Measurements from ENCODE around the gene IL2RG.

Gene IL2RG

DNA sequence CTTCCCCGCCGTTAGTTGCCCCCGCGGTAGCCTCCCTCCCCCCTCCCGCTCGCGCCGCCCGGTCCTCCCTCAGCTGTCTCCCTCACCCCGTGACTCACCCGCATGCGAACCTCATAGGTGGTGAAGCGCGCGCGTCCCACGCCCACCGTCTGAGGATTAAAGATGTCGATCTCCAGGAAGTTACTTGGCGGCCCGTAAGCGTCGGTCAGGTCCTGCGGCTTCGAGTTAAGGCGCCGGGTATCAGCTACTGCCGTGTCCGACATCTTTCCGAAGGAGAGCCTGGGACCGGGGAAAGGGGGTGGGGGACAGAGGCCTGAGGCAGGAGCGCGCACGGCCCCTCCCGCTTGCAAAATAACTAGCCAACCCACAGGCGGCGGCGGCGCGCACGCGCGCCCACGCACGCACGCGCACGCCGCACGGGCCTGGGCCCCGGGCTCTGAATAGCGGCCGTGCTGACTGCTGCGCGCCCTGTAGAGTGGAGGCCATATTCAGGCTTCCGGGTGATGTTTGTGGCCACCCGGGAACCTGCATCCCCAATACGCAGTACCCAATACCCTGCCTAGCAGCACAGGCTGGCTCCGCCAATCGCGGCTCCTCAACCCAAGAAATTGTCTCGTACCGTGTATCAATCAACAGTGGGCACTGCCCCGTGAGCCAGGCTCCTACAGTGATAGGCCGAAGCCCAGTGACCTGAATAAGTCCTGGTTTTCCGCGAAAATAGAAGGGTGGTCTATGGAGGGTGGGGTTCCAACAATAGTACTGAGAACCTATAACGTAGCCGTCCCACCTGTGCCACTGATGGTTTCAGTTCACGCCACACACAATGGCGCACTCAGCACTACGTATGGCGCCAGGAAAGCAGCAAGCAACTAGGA lies 43.1 kb downstream of the IL2RG start, which contains the start of gene SNX12:
TSS of gene SNX12 (minus strand) at position 291 of the 875 bp plus-strand sequence. CDS start at position 263, 28 bp downstream.
- DNase-seq (ENCODE audit: low spot score) = peak; percentile 96

DNA sequence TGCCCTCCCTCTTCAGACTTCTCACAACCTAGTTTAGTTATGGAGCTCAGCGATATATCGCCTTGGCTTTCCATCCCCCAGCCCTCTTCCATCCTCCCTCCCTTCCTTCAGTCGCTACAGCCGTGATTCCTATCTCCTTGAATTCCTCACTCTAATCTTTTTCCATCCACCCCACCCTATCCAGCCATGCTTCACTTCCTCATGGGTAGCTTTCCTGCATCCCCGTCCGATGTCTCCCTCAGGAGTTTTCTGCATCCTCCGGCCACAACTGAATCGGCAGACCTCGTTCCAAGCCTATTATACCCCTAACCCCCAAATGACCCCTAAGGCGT lies 43.7 kb downstream of the IL2RG start:
- peak; percentile 26 for DNase-seq (ENCODE audit: low spot score)

GRCh38 chrX:71067089-71067488 lies 44.3 kb downstream of the IL2RG start:
- DNase-seq (ENCODE audit: low spot score) = peak; percentile 2

DNA sequence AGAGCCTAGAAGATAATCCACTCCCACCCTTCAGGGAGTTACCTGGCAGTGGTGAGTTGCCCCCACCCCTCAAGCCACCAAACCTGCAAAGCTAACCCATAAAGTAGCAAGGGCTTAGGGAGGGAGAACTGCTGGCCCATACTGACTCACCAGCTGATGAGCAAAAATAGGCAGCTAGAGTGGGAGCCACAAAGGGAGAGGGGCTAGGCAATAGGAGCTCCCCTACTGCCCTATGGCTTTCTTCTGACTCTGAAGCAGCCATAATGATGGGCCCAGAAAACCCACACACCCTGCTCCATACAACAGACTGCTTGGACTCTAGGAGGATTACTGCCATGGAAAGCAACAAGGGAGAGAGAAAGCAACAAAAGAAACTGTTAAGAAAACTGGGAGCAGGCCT lies 51.2 kb downstream of the IL2RG start:
- DNase-seq (ENCODE audit: low spot score) = no peak

GRCh38 chrX:71057848-71058530 lies 53.4 kb downstream of the IL2RG start:
- DNase-seq (ENCODE audit: low spot score) = no peak
